GM12878 (cell line): ENCODE data around the gene FAM110C.
"Not testable (repeated sequence)": the region's sequence is repeated elsewhere in the genome, so short reads cannot be mapped to it uniquely, and the experiment has no call there.

Experiments used
- CBX5 ChIP-seq: sonication (generic); IDR thresholded peaks from 2 replicates; pipeline ENCODE4 v1.6.1; 2016; ENCODE audit warnings: low read depth, moderate library complexity, mild to moderate bottlenecking, inconsistent platforms
- CHD4 ChIP-seq: fragments of 200-600 bp; sonication (generic); IDR thresholded peaks from 2 replicates; pipeline ENCODE4 v1.6.1; 2016; ENCODE audit warnings: mild to moderate bottlenecking
- SREBF2 ChIP-seq: IDR thresholded peaks from 2 replicates; pipeline ENCODE4 v1.6.1; 2012; ENCODE audit warnings: mild to moderate bottlenecking, low read length
- SUZ12 ChIP-seq: fragments of 200-600 bp; sonication (generic); IDR thresholded peaks from one replicate; pipeline ENCODE4 v1.6.1; 2018; ENCODE audit warnings: antibody characterized with exemption, mild to moderate bottlenecking; ENCODE audit not compliant: unreplicated experiment
- TAF1 ChIP-seq: IDR thresholded peaks from 2 replicates; pipeline ENCODE4 v1.6.1; 2011; ENCODE audit warnings: mild to moderate bottlenecking, low read depth, low read length, borderline replicate concordance
- TF ChIP-seq, protein P1 (sequence below): IDR thresholded peaks from 2 replicates; pipeline ENCODE4 v1.6.1; 2012; ENCODE audit warnings: low read length, inconsistent platforms

DNA sequence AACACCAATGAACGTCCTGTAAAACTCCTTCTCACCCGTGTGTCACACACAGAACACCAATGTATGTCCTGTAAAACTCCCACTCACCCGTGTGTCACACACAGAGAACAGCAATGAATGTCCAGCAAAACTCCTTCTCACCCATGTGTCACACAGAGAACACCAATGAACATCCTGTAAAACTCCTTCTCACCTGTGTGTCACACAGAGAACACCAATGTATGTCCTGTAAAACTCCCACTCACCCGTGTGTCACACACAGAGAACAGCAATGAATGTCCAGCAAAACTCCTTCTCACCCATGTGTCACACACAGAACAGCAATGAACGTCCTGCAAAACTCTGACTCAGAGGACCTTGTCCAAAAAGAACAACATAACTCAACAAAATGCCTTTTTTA, 22.3 kb upstream of the FAM110C start:
- TF ChIP-seq TAF1, SUZ12, CHD4, SREBF2, CBX5: not testable (repeated sequence)
- TF ChIP-seq, protein P1, sequence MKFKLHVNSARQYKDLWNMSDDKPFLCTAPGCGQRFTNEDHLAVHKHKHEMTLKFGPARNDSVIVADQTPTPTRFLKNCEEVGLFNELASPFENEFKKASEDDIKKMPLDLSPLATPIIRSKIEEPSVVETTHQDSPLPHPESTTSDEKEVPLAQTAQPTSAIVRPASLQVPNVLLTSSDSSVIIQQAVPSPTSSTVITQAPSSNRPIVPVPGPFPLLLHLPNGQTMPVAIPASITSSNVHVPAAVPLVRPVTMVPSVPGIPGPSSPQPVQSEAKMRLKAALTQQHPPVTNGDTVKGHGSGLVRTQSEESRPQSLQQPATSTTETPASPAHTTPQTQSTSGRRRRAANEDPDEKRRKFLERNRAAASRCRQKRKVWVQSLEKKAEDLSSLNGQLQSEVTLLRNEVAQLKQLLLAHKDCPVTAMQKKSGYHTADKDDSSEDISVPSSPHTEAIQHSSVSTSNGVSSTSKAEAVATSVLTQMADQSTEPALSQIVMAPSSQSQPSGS = not testable (repeated sequence)
